HG02610 (cell line): Measurements from ENCODE around the gene COPS8.

Experiments
- ATAC-seq: cut with Tn5 transposase; IDR thresholded peaks from one replicate; pipeline ENCODE4 v1.9.1; 2021; ENCODE audit warnings: mild to moderate bottlenecking, moderate library complexity; ENCODE audit not compliant: unreplicated experiment

Gene COPS8

DNA sequence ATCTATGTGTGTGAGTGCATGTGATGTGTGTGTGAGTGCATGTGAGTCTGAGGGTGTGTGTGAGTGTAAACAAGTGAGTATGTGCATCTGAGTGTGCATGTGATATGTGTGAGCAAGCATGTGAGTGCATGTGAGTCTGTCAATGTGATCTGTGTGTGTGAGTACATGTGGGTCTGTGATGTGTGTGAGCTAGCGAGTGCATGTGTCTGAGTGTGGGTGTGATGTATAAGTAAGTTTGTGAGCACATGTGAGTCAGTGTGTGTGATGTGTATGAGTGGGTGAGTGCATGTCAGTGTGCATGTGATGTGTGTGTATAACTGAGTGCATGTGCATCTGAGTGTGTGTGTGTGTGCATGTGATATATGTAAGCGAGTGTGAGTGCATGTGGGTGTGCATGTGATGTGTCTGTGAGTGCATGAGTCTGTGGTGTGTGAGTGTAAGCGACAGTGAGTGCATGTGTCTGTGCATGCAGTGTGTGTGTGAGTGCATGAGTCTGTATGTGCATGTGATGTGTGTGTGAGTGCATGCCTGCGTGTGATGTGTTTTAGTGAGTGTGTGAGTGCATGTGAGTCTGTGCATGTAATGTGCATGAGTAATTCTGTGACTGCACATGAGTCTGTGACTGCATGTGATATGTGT, 44.1 kb downstream of the COPS8 start:
- no peak for ATAC-seq

- no peak for ATAC-seq
Measured at GRCh38 chr2:237130562-237131421, 45.1 kb downstream of the COPS8 start.

- no peak for ATAC-seq
Measured at GRCh38 chr2:237131749-237132533, 46.3 kb downstream of the COPS8 start.

DNA sequence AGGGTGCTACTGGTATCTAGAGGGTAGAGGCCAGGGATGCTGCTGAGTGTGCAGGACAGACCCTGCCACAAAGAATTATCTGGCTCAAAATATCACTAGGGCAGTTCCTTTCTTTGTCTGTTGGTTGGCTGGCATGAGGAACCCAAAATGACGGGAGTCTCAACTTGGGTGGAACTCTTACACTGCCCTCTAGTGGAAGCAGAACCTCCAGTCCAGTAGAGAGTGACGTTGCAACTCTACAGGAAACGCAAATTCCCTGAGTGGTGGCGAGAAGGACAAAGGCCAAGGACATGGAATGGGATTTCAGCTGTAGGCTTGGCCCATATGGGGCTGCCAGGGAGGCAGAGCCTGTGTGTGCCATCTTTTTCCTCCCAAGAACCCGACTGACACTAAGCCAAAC, 47.1 kb downstream of the COPS8 start:
- ATAC-seq = no peak

GRCh38 chr2:237134321-237135230, 48.9 kb downstream of the COPS8 start:
- ATAC-seq = no peak

DNA sequence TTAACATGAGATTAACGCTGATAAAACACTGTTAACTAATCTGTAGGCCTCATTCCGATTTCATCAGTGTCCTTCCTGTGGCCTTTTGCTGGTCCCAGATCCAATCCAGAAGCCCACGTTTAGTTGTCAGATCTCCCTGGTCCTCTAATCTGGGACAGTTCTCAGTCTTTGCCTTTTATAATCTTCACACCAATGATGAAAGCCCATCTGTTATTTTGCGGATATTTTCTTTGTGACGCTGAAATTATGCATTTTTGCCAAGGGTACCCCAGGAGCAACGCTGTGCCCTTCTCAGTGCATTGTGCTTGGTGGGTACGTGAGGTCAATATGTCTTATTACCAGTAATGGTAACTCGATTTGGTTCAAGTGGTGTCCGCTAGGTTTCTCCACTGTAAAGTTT, 51.1 kb downstream of the COPS8 start:
- no peak for ATAC-seq

GRCh38 chr2:237137626-237138323, 52.1 kb downstream of the COPS8 start:
- no peak for ATAC-seq

DNA sequence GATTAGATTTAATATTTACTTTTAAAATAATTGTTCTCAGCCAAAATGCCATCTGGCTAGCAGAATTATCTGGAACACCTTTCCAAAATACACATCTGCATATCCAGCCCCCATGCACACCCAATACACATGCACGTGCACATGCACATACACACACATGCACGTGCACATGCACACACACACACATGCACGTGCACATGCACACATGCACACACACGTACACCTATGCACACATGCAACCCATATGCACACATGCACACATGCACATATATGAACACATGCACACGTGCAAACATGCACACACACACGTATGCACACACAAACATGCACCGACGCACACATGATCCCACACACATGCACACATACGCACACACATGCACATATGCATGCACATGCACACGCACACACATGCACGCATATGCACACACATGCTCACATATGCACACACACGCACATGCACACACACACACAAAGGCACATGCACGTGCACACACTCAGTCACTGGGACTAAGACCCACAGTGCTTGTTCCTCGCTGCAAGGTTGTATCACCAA, 53.5 kb downstream of the COPS8 start:
- ATAC-seq = no peak

- ATAC-seq = no peak
Measured at GRCh38 chr2:237140689-237141285, 55.1 kb downstream of the COPS8 start.

DNA sequence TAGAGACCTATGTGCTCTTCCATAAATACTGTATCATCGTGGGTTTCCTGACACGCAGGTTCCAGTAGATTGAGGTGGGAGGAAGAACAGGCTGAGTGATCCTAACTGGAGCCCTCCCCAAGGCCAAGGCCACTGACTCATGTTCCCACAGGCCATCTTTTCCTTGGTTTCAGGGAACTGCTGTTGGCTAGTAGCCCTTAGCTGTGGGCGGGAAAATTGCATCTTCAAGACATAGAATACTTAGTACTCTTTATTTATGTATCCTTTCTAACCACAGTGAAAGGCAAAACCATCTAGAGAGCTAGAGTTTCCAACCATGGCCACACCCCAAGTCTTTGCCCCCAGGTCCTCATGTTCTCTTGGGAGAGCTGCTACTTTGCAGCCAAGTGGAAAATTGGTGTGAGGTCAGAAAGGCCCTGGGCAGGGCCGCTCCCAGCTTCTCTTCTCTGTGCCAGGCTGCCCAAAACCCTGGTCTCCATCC, 55.9 kb downstream of the COPS8 start:
- no peak for ATAC-seq

DNA sequence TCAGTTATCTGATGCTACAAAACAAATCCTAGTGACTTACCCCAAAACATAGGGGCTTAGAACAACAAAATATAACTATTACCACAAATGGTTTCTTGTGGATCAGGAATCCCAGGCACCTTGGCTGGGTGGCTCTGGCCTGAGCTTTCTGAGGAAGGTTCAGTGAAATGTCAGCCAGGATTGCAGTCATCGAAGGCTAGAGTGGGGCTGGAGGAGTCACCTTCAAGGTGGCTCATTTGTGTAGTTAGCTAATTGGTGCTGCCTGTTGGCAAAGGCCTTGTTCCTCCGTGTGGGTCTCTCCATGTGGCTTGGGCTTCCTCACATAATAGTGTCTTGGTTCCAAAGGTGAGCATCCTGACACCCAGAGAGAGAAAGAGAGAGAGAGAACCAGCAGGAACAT, 57.4 kb downstream of the COPS8 start:
- no peak for ATAC-seq

- ATAC-seq = no peak
Measured at GRCh38 chr2:237143676-237144440, 58.2 kb downstream of the COPS8 start.

- no peak for ATAC-seq
Measured at GRCh38 chr2:237144516-237144915, 58.8 kb downstream of the COPS8 start.

GRCh38 chr2:237147317-237147716, 61.6 kb downstream of the COPS8 start:
- no peak for ATAC-seq

- no peak for ATAC-seq
Measured at GRCh38 chr2:237148624-237149023, 62.9 kb downstream of the COPS8 start.

DNA sequence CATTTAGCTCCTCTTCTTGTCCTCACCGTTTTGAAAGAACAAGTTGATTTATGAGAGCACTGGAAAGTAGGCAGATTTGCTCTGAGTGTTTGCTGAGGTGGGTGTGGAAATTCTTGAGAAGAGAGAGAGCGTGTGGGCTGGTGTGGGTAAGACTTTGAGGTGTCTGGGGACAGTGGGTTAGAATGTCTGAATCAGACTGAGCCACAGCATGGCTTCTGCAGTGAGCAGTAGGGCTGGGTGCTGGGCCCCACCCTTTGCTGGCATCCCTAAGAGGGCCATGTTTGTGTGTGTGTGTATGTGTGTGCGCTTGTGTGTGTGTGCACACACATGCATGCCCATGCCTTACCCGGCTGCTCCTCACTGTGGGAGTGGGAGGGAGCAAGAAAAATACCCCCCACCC, 63.7 kb downstream of the COPS8 start:
- ATAC-seq = no peak
